ENCODE results near the gene RHBDF2.

DNA sequence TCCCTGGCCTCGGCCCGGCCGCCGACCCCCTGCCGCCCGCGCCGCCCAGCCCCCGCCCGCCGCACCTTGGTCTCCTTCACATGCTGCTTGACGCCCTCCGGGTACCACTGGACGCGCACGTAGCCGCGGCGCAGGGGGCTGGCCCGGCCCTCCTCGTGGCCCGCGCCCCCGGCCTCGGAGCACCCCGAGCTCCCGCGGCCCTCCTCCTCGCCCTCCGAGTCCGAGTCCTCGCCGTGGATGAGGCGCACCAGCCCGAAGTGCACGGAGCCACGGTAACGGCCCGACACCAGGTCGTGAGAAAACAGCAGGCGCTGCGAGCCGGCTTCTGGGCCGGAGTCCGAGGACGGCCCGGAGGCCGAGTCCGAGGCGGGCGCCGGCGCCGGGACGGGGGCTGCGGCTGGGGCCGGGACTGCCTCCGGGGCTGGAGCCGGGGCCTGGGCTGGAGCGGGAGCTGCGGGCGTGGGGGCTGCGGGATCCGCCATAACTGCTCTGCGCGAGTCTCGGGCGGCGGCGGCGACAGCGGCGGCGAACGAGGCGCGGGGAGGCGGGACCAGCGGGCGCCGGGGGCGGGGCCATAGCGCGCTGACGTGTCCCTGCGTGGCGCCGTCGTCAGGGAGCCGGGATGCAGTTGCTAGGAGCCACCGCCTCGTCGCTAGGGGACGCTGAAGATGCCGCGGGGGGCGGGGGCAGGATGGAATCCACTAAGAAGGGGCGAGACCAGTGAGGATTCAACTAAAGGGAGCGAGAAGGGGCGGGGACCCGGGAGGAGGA lies 48.4 kb downstream of the RHBDF2 start, which contains the start of gene UBE2O:
- TF ChIP-seq POLR2A (IDR thresholded peaks at IDR 0.05) (peak in 2 of 4 donors; percentile 23 to 64), CTCF (IDR thresholded peaks at IDR 0.05) (peak in 5 of 6 experiments; percentile 19 to 51 (median 41))
